WTC11 (cell line): Measurements from ENCODE around the gene SERPINB1.

Source experiments
- ATF6 ChIP-seq: sonication (generic); formaldehyde crosslinking; IDR thresholded peaks from 2 replicates; pipeline ENCODE4 v1.8.1; 2023; ENCODE audit warnings: mild to moderate bottlenecking, missing genetic modification reagents
- CDX4 ChIP-seq: fragments of 250-450 bp; sonication (Bioruptor Pico); IDR thresholded peaks from 2 replicates; pipeline ENCODE4 v1.9.0; 2021; ENCODE audit warnings: moderate library complexity, mild to moderate bottlenecking, inconsistent platforms, borderline replicate concordance
- CTCF ChIP-seq: fragments of 200-600 bp; IDR thresholded peaks from 2 replicates; pipeline ENCODE4 v1.8.0; 2022; ENCODE audit warnings: antibody characterized with exemption
- E2F1 ChIP-seq: sonication (generic); formaldehyde crosslinking; IDR thresholded peaks from 2 replicates; pipeline ENCODE4 v1.8.0; 2022; ENCODE audit warnings: mild to moderate bottlenecking, missing genetic modification reagents
- E2F4 ChIP-seq: sonication (generic); formaldehyde crosslinking; IDR thresholded peaks from 2 replicates; pipeline ENCODE4 v1.8.1; 2022; ENCODE audit warnings: low read depth, mild to moderate bottlenecking, moderate library complexity, missing genetic modification reagents, borderline replicate concordance
- ELF4 ChIP-seq: sonication (generic); formaldehyde crosslinking; IDR thresholded peaks from 2 replicates; pipeline ENCODE4 v1.8.1; 2022; ENCODE audit warnings: low read depth, mild to moderate bottlenecking, moderate library complexity, missing genetic modification reagents
- NFE2L1 ChIP-seq: sonication (generic); formaldehyde crosslinking; IDR thresholded peaks from 2 replicates; pipeline ENCODE4 v1.8.1; 2023; ENCODE audit warnings: missing genetic modification reagents
- NFYB ChIP-seq: sonication (generic); formaldehyde crosslinking; conservative IDR thresholded peaks from 2 replicates; pipeline ENCODE4 v1.8.0; 2022; ENCODE audit warnings: low read depth, missing genetic modification reagents
- SP1 ChIP-seq: sonication (generic); formaldehyde crosslinking; conservative IDR thresholded peaks from 2 replicates; pipeline ENCODE4 v1.8.1; 2022; ENCODE audit warnings: missing genetic modification reagents
- TCF7 ChIP-seq: sonication (generic); formaldehyde crosslinking; IDR thresholded peaks from 2 replicates; pipeline ENCODE4 v1.8.0; 2022; ENCODE audit warnings: mild to moderate bottlenecking, low read depth, missing genetic modification reagents, moderate library complexity
- USF2 ChIP-seq: sonication (generic); formaldehyde crosslinking; IDR thresholded peaks from 2 replicates; pipeline ENCODE4 v1.8.1; 2023; ENCODE audit warnings: mild to moderate bottlenecking, missing genetic modification reagents, moderate library complexity
- ZBTB21 ChIP-seq: sonication (generic); formaldehyde crosslinking; IDR thresholded peaks from 2 replicates; pipeline ENCODE4 v1.8.1; 2023; ENCODE audit warnings: mild to moderate bottlenecking, missing genetic modification reagents, borderline replicate concordance
- ZNF138 ChIP-seq: sonication (generic); formaldehyde crosslinking; conservative IDR thresholded peaks from 2 replicates; pipeline ENCODE4 v1.8.1; 2022; ENCODE audit warnings: mild to moderate bottlenecking, moderate library complexity, missing genetic modification reagents

GRCh38 chr6:2819115-2819514 is 22.5 kb downstream of the SERPINB1 start:
- TF ChIP-seq ATF6 (CRISPR knock-in tag) (no peak), CTCF (no peak), ELF4 (no peak), SP1 (no peak), NFE2L1 (no peak), ZBTB21 (CRISPR knock-in tag) (no peak), NFYB (no peak), E2F4 (CRISPR knock-in tag) (no peak), USF2 (CRISPR knock-in tag) (no peak), TCF7 (CRISPR knock-in tag) (no peak), CDX4 (no peak), E2F1 (CRISPR knock-in tag) (no peak), ZNF138 (CRISPR knock-in tag) (no peak)
